Lung (tissue), 12 donors: ENCODE results near the gene AIFM3. TPM values are rescaled to one million over a fixed set of nuclear protein-coding genes. Genes with fewer than 3 reads are reported as not detected.

Source experiments
- ATAC-seq: fragments of 200-7000 bp; cut with Tn5 transposase; one replicate; pipeline ENCODE4 v1.9.1; 2020; ENCODE audit warnings: moderate number of reproducible peaks; ENCODE audit not compliant: insufficient read depth, low FRiP score
- DNase-seq, 3 donors: peaks; one replicate each; pipeline ENCODE4 v3.0.0-alpha.2; 2013 to 2017
- H3K27ac ChIP-seq, 2 donors: one replicate each; pipeline ENCODE4 v1.5.1; 2013; ENCODE audit warnings: mild to moderate bottlenecking in 2 of 2, moderate library complexity in 2 of 2, control low read depth in 1 of 2, inconsistent platforms in 1 of 2, low read depth in 1 of 2, low read length in 1 of 2
- H3K27me3 ChIP-seq, 3 donors: one replicate each; pipeline ENCODE4 v1.5.1; 2013; ENCODE audit warnings: low read length in 2 of 3; ENCODE audit not compliant: control insufficient read depth in 3 of 3, insufficient read depth in 3 of 3
- H3K36me3 ChIP-seq, 4 donors: one replicate each; pipeline ENCODE4 v1.5.1; 2013; ENCODE audit warnings: low read length in 4 of 4, mild to moderate bottlenecking in 1 of 4, moderate library complexity in 1 of 4; ENCODE audit not compliant: control insufficient read depth in 4 of 4, insufficient read depth in 4 of 4
- H3K4me1 ChIP-seq, 5 donors: one replicate each; pipeline ENCODE4 v1.5.1; 2013; ENCODE audit warnings: low read length in 5 of 5, mild to moderate bottlenecking in 2 of 5, moderate library complexity in 1 of 5; ENCODE audit not compliant: control insufficient read depth in 5 of 5, insufficient read depth in 5 of 5
- H3K4me3 ChIP-seq: one replicate; pipeline ENCODE4 v1.5.1; 2013; ENCODE audit warnings: mild to moderate bottlenecking, control low read depth, moderate library complexity
- H3K9ac ChIP-seq, 2 donors: one replicate each; pipeline ENCODE4 v1.5.1; 2013; ENCODE audit warnings: low read length in 2 of 2, control low read depth in 1 of 2; ENCODE audit not compliant: insufficient read depth in 1 of 2
- H3K9me3 ChIP-seq, 4 donors: one replicate each; pipeline ENCODE4 v1.5.1; 2013; ENCODE audit warnings: low read length in 3 of 4, mild to moderate bottlenecking in 1 of 4, moderate library complexity in 1 of 4; ENCODE audit not compliant: control insufficient read depth in 4 of 4, insufficient read depth in 3 of 4
- CTCF ChIP-seq: IDR thresholded peaks from 2 replicates; pipeline ENCODE4 v1.5.1; 2012; ENCODE audit warnings: mild to moderate bottlenecking; ENCODE audit errors: control extremely low read depth, extremely low read depth
- WGBS, 2 donors: extraction: QIAGEN DNeasy Blood & Tissue Kit; methylation state at CpG; one replicate each; pipeline ENCODE4 v1.1.7; 2013; 5-methylcytosine and 5-hydroxymethylcytosine counted together
- polyA plus RNA-seq, 2 donors: library from polyadenylated mRNA; stranded (reverse); fragments of 200-250 nt; gene quantifications; one replicate each; pipeline ENCODE4 v1.2.1, GENCODE V29; 2013
- total RNA-seq, 2 donors: library from RNA; depleted of rRNA in 1 of 2; stranded (reverse); fragments of >200 nt in 1 of 2; gene quantifications; one replicate each; pipeline ENCODE4 v1.2.1, GENCODE V29; 2014 to 2021
- donor health status: control.
- donor health status: control.
- donor health status: Bipolar disorder and iron deficiency.
- donor health status: healthy.
- donor health status: DM: yes; HTN: yes; CAD: no.

The AIFM3 gene
- total and polyA plus RNA-seq, 4 donors, result 0.48 to 7.5 (median 4.8) TPM

DNA sequence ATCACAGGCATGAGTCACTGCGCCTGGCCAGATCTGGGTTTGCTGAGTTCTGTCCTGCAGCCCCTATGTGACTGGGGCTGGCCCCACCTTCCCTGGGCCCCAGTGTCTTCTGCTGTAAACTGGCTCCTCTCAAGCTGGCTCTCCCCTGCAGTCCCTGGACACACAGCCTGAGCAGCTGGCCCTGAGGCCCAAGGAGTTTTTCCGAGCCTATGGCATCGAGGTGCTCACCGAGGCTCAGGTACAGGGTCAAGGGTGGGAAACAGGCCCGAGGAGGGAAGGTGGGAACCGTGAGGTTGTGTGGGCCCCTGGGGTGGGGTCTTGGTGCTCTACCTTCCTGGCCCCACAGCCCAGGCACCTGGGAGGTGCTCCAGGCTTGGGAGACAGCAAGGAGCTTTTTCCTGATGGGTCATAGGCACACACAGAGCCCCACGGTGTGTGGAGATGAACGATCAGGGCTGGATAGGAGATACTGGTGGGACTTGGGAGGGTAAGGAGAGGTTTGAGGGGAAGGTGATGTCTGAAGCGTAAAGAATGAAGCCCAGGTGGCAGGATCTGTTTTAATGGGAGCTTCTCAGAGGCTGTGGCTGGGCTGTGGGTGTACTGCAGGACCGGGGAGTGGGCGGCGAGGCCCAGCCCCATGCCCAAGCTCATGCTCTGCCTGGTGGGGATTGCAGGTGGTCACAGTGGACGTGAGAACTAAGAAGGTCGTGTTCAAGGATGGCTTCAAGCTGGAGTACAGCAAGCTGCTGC, 8.7 kb downstream of the AIFM3 start:
- H3K27me3 ChIP-seq, result peaks cover 0 to 3% (median 0%) of the 10 kb centered on the region in 3 donors
- peaks cover 0 to 3% (median 0%) of the 10 kb centered on the region in 4 donors for H3K9me3 ChIP-seq
- 79 to 88% methylated on average over 14 of the region's 14 CpGs for WGBS, 2 donors
- no peak for DNase-seq
- H3K36me3 ChIP-seq, result no peaks in the 10 kb centered on the region
- H3K27ac ChIP-seq, result no peak overlapping the region
- H3K9ac ChIP-seq, result no peak overlapping the region
- no peak for TF ChIP-seq CTCF
- ATAC-seq, result no peak
- no peak overlapping the region for H3K4me3 ChIP-seq
- H3K4me1 ChIP-seq, result peaks cover 0 to 11% (median 0%) of the 10 kb centered on the region in 5 donors

GRCh38 chr22:20976291-20976877, 9.3 kb downstream of the AIFM3 start:
- Histone ChIP-seq H3K36me3 (no peaks in the 10 kb centered on the region), H3K9ac (no peak overlapping the region), H3K27ac (no peak overlapping the region), H3K27me3 (peaks cover 0 to 3% (median 0%) of the 10 kb centered on the region in 3 donors), H3K9me3 (peaks cover 0 to 3% (median 0%) of the 10 kb centered on the region in 4 donors), H3K4me1 (peaks cover 0 to 17% (median 3%) of the 10 kb centered on the region in 5 donors), H3K4me3 (no peak overlapping the region)
- 82 to 88% methylated on average over 24 of the region's 24 CpGs for WGBS, 2 donors
- no peak for TF ChIP-seq CTCF
- DNase-seq (no peak), ATAC-seq (no peak)

DNA sequence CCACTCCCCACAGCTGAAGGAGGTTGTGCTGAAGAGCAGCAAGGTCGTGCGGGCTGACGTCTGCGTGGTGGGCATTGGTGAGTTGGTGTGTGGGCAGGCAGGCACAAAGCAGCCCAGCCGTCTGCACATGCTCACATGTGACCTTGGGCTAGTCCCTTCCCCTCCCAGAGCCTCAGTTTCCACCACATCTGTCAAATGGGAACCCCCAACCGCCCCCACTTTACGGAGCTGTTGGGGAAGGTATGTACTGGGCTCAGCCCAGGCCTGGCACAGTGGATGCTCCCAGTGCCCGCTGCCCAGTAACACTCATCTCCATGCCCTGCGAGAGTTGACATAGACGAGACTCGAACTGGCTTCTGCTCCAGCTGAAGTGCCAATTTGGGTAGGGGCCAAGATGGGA, 10.0 kb downstream of the AIFM3 start:
- ATAC-seq (no peak), DNase-seq (no peak)
- H3K4me1 ChIP-seq, result peaks cover 0 to 18% (median 5%) of the 10 kb centered on the region in 5 donors
- H3K27ac ChIP-seq, result no peak overlapping the region
- peaks cover 0 to 3% (median 0%) of the 10 kb centered on the region in 3 donors for H3K27me3 ChIP-seq
- no peaks in the 10 kb centered on the region for H3K36me3 ChIP-seq
- no peak overlapping the region for H3K9ac ChIP-seq
- WGBS, 2 donors, result 84 to 89% methylated on average over 11 of the region's 11 CpGs
- no peak for TF ChIP-seq CTCF
- H3K9me3 ChIP-seq, result peaks cover 0 to 3% (median 0%) of the 10 kb centered on the region in 4 donors
- no peak overlapping the region for H3K4me3 ChIP-seq
